ENCODE data around the gene SKOR1. TPM values are rescaled to one million over a fixed set of nuclear protein-coding genes. Genes with fewer than 3 reads are reported as not detected.

SKOR1 gene
- total RNA-seq, 1 donor from 2014 or later = under 0.01 TPM

GRCh38 chr15:67816668-67817067 lies 8.6 kb upstream of the SKOR1 start:
- no peak for DNase-seq (ENCODE audit: low read depth in 2 of 2)

DNA sequence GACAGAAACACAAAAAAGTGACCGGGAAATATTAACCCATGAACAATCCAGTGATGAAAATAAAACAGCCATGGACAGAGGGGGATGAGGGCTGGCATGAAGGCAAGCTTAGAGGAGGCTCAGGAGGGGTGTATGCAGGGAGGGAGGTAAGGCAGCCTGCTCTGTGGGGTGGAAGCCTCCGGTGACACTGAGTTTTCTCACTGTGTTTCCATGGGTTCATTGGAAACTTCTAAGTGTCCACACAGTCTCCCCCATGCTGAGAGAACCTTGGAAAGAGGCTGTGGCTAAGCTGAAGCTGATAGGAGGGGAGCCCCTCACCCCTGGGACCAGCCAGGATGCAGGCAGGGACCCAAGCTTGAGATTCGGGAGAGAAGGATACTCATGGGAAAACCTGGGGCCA lies 6.8 kb upstream of the SKOR1 start:
- DNase-seq (ENCODE audit: low read depth in 2 of 2) = no peak

- DNase-seq (ENCODE audit: low read depth in 2 of 2) = no peak
Observed at GRCh38 chr15:67819636-67820035, 5.7 kb upstream of the SKOR1 start.

DNA sequence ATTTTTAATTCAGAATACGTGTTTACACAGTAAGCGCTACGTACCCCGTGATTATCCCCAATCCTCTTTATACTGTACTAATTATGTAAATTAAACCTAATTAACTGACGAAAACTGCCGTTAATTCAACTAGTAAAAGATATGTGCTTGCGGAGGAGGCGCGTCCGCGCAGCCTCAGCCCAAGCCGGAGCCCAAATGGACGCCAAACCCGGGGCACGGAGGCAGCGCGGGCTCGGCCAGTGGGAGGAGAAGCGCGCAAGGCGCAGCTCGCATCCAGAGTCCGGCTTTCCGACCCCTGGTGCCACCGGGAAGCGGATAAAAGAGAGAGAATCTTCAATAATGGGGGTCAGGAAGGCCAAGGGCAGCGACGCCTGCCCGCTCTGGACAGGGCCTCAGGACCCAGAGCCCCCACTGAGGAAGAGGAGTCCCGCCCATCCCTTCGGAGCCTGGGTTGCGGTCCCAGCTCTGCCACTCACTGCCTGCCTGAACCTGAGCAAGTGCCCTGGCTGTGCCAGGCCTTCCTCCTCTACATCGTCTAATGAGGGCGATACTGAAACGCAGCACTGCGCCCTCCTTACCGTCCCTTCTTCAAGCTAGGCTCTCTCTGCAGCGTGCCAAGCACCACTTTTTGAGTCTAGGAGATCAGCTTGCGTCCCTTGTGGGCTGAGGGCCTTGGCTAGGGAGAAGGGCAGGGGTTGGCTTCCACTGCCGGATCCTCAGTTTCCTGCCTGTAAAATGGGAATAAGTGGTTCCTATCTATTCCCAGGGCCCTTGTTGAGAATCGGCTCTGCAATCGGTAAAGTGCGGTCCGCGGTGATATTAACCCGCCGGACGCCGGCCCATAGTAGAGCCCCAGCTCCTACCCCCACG lies 5.0 kb upstream of the SKOR1 start:
- no peak for DNase-seq (ENCODE audit: low read depth in 2 of 2)

DNA sequence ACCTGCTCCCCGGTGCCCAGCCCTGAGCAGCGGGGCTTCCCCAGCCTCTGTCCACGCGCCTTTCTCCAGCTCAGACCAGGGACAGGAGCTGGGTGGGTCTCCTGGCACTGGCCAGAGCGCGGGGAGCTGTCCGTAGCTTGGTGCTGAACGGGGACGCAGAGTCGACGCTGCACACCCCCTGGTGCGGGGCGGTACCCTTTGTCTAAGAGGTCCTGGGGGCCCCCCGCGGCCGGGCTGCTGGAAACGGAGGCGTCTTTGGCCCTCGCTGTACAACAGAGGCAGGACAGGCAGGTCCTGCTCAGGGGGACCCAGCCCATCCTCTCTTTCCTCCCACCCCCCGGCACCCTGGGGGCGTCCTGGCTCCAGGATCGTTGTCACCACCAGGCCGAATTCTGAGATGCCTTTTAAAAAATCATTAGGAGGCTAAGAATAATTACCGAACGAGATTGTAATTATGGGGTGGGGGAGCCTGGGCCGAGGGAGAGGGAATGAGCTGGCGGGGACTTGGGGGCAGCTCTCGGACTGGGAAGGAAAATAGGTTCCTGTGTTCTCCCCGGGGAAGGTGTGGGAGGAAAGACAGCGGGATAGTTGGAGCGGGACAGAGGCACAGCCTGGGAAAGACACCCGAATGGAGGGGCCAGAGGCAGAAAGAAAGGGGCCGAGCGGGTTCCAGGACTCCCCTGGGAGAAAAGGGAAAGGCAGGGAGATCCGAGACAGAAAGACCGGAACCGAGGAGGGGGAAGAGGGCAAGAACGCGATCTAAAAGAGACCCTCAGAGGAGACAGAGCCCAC lies 4.1 kb upstream of the SKOR1 start:
- DNase-seq (ENCODE audit: low read depth in 2 of 2) = peak; percentile 66 to 75

GRCh38 chr15:67821784-67822440 lies 3.4 kb upstream of the SKOR1 start:
- DNase-seq (ENCODE audit: low read depth in 2 of 2) = no peak

- no peak for DNase-seq (ENCODE audit: low read depth in 2 of 2)
Observed at GRCh38 chr15:67822537-67823313, 2.6 kb upstream of the SKOR1 start.

DNA sequence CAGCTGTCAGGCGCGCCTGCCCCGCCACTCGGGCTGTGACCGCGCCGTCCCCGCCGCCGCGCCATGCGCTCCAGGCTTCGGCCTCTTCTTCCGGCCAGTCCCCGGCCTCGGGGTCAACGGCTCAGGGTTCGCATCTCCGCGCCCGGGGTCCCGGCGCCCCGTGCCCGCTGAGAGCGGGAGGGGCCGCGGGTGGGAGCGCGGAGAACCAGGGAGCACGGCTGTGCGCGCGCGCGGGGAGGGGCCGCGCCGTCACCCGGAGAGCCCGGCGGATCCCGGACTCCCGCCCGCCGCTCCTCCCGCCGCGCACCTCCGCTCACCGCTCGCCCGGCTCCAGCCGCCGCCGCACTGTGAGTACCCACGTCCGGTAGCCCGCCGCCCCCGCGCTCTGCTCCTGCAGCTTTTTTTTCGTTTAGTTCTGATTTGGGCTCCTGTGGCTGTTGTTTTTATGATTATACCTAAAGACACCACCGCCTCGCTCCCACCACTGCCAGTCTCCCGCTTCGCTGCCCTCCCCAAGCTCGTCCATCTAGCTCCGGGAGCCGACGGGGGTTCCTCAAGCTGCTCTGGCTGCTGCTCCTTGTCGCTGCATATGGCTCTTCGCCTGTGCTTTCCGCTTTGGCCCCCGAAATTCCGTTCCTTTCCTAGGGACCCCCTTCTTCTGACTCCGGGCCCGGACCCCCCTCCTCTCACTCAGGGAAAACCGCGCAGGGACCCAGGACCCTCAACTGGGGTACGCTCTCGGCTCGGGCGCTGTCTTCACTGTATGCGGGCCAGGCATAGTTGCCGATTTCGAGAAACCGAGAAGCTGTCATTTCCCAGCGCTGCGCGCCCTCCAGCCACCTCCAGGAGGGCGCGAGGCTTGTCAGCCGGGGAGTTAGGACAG lies 1.8 kb upstream of the SKOR1 start:
- no peak for DNase-seq (ENCODE audit: low read depth in 2 of 2)

DNA sequence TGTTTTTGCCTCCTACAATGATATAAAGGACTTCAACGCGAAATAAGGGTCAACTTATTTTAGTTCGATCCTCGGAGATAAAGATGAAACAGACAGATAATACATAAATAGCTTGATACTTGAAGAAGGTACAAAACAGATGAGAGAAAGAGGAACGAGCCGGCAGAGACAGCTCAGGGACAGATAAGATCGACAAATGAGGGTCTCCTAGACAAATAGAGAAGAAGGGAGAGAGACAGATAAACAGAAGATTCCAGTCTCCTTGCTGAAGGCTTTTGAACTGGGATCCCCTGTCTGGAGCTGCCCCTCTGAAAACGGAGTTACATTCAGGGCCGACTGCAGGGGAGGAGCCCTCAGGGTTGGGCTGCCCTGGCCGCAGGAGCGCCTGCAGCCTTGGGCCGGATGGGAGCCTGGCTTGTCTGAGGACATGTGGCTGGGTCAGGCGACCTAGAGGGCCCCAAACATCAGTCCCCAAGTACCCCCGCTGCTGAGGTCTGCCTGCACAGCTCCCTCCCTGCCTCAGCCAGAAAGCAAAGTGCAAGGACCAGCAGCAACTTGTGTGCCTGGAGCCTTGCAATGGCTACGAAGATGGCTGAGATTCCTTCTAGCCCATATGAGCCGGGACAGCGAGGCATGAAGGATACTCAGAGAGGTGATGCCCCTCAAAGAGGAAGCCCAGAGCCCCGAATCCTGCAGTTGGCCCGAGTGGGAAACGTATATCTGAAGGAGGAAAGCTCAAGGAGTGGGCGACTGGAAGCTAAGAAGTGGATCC lies 926 bp upstream of the SKOR1 start:
- DNase-seq (ENCODE audit: low read depth in 2 of 2) = no peak

DNA sequence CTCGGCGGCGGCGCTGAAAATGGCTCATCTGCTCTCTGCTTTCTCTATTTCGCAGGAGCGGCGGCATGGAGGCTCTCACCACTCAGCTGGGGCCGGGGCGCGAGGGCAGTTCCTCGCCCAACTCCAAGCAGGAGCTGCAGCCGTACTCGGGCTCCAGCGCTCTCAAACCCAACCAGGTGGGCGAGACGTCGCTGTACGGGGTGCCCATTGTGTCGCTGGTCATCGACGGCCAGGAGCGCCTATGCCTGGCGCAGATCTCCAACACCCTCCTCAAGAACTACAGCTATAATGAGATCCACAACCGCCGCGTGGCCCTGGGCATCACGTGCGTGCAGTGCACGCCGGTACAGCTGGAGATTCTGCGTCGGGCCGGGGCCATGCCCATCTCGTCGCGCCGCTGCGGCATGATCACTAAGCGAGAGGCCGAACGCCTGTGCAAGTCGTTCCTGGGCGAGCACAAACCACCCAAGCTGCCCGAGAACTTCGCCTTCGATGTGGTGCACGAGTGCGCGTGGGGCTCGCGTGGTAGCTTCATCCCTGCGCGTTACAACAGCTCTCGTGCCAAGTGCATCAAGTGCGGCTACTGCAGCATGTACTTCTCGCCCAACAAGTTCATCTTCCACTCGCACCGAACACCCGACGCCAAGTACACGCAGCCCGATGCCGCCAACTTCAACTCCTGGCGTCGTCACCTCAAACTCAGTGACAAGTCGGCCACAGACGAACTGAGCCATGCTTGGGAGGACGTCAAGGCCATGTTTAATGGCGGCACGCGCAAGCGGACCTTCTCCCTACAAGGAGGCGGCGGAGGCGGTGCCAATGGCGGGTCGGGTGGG lies 790 bp downstream of the SKOR1 start:
- no peak for DNase-seq (ENCODE audit: low read depth in 2 of 2)

DNA sequence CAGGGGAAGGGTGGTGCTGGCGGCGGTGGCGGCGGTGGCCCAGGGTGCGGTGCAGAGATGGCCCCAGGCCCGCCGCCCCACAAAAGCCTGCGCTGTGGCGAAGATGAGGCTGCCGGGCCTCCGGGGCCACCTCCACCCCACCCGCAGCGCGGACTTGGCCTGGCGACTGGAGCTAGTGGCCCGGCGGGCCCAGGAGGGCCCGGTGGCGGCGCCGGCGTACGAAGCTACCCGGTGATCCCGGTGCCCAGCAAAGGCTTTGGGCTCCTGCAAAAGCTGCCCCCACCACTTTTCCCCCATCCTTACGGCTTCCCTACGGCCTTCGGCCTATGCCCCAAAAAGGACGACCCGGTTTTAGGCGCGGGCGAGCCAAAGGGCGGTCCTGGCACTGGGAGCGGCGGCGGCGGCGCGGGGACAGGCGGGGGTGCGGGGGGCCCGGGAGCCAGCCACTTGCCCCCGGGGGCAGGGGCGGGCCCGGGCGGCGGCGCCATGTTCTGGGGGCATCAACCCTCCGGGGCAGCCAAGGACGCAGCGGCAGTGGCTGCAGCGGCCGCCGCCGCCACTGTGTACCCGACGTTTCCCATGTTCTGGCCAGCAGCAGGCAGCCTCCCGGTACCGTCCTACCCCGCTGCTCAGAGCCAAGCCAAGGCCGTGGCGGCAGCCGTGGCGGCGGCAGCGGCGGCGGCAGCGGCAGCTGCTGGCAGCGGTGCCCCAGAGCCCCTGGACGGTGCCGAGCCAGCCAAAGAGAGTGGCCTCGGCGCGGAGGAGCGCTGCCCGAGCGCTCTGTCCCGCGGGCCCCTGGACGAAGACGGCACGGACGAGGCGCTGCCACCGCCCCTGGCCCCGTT lies 1.6 kb downstream of the SKOR1 start:
- DNase-seq (ENCODE audit: low read depth in 2 of 2) = no peak

DNA sequence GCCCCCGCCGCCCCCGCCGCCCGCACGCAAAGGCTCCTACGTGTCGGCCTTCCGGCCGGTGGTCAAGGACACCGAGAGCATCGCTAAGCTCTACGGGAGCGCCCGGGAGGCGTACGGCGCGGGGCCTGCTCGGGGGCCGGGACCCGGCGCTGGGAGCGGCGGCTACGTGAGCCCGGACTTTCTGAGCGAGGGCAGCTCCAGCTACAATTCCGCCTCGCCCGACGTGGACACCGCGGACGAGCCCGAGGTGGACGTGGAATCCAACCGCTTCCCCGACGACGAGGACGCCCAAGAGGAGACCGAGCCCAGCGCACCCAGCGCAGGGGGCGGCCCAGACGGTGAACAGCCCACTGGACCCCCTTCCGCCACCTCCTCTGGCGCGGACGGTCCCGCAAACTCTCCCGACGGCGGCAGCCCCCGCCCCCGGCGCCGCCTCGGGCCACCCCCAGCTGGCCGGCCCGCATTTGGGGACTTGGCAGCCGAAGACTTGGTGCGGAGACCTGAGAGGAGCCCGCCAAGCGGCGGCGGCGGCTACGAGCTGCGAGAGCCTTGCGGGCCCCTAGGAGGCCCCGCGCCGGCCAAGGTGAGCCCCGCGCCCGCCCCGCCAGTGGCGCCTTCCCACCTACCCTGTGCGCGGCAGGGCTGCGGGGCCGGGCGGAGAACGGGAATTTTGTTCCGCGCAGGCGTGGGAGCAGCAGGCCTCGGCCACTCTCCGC lies 2.4 kb downstream of the SKOR1 start:
- DNase-seq (ENCODE audit: low read depth in 2 of 2) = no peak

GRCh38 chr15:67828278-67828968 lies 3.1 kb downstream of the SKOR1 start:
- no peak for DNase-seq (ENCODE audit: low read depth in 2 of 2)

DNA sequence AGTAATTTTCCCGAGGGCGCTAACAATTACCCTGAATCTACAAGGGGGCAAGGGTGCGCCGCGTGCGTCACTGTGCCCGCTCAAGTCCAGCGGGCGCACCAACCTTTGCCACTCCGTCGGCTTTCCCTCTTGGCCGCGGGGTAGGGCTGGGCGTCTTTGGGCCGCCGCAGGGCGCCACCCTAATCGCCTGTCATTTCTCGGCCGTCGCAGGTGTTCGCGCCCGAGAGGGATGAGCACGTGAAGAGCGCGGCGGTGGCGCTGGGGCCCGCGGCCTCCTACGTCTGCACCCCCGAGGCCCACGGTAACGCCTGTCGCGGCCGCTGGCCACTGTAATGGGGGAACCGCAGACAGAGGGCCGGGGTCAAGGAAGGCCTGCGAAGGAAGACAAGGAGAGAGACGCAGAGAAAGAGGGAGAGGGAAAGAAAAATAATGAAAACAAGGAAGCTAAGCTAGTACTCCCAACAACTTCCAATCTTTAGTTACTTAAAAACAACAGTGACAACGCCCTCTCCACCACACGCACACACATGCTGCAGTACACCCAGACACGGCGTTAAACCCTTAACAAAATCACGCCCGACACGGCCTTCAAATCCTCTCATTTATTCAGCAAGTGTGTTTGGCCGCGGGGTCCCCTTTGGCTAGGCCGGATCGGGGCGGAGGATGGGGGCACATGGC lies 3.8 kb downstream of the SKOR1 start:
- no peak for DNase-seq (ENCODE audit: low read depth in 2 of 2)

DNA sequence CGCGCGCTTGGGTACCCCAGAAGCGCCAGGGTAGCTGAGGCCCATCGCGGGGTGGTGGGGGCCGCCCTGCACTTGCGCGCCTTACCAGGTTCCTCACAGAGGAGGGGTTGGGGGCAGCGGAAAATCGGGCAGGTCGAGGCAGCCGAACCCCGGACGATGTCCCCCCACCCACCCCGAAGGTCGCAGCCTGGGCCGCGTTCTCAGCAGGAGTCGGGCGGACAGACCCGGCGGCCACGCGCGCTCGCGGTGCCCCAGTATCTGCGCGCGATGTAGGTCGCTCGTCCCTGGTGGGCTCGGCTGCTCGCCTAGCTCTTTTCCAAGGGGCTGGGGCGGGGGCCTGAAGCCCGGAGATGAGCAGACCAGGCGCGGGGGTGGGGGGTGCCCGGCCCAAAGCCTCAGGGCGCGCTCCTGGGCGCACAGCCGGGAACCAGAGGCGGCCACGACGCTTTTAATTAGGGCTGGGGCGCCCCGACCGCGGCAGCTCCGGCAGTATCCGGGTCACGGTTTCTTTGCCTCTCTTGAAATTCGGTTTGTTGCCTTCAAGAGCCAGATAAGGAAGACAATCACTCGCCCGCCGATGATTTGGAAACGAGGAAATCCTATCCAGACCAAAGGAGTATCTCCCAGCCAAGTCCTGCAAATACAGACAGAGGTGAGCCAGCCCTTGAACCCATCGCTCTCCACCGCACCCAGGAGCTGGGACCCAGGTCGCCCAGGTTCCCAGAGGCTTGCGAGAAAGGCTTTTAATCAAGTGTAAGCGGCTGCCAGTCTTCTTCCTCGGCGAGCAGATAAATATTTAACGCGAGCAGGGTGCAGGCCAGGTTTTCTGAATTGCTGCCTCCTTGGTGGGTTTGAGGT lies 4.6 kb downstream of the SKOR1 start:
- DNase-seq (ENCODE audit: low read depth in 2 of 2) = no peak
